Measurements from ENCODE around the gene HIRA. TPM values are rescaled to one million over a fixed set of nuclear protein-coding genes. Genes with fewer than 3 reads are reported as not detected.

HIRA gene
- polyA plus RNA-seq, 1 donor from 2014 or later, result 38.1 TPM

DNA sequence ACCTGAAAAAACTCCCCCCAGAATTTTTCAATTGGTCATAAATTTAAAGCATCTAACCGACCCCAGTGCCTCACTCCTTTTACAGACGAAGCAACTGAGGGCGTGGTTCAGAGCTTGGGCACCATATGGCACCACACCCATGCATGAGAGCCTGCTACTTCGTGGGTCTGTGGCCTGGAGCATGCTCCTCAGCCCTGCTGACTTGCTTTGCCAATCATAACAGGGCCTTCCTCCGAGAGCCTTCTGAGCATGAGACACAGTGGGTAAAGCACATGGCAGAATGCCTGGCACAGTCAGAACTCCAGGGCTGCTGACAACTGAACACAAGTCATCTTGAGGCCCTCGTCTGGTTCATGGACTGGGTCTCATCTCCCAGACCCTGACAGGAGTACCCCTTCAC lies 33.3 kb downstream of the HIRA start:
- Histone ChIP-seq H3K4me3 (ENCODE audit: low read length) (no peak overlapping the region), H3K27ac (ENCODE audit: low read length) (no peak overlapping the region), H3K36me3 (ENCODE audit: insufficient read depth, low read length) (peaks cover 4% of the 10 kb centered on the region), H3K79me2 (replicated peaks; ENCODE audit: insufficient read depth, low read length) (no peaks in the 10 kb centered on the region), H3K9me2 (ENCODE audit: insufficient read depth, low read length) (no peaks in the 10 kb centered on the region), H3K9ac (ENCODE audit: low read length) (no peak overlapping the region), H3K9me3 (ENCODE audit: low read length) (no peaks in the 10 kb centered on the region), H3K27me3 (ENCODE audit: insufficient read depth, low read depth, low read length) (no peaks in the 10 kb centered on the region), H4K20me1 (ENCODE audit: insufficient read depth) (no peaks in the 10 kb centered on the region), H2AFZ (ENCODE audit: low read depth, low read length) (no peak overlapping the region), H3K4me2 (ENCODE audit: low read length) (no peak overlapping the region), H3F3A (ENCODE audit: insufficient read depth, low read length, poor library complexity, severe bottlenecking) (no peaks in the 10 kb centered on the region)
- TF ChIP-seq RAD21 (conservative IDR thresholded peaks at IDR 0.05), result no peak
- no peak for TF ChIP-seq POLR2AphosphoS5 (IDR thresholded peaks at IDR 0.05)
- TF ChIP-seq, protein P1, sequence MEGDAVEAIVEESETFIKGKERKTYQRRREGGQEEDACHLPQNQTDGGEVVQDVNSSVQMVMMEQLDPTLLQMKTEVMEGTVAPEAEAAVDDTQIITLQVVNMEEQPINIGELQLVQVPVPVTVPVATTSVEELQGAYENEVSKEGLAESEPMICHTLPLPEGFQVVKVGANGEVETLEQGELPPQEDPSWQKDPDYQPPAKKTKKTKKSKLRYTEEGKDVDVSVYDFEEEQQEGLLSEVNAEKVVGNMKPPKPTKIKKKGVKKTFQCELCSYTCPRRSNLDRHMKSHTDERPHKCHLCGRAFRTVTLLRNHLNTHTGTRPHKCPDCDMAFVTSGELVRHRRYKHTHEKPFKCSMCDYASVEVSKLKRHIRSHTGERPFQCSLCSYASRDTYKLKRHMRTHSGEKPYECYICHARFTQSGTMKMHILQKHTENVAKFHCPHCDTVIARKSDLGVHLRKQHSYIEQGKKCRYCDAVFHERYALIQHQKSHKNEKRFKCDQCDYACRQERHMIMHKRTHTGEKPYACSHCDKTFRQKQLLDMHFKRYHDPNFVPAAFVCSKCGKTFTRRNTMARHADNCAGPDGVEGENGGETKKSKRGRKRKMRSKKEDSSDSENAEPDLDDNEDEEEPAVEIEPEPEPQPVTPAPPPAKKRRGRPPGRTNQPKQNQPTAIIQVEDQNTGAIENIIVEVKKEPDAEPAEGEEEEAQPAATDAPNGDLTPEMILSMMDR (IDR thresholded peaks at IDR 0.05; ENCODE audit: poor library complexity, severe bottlenecking), result no peak
- no peak for TF ChIP-seq SMC3 (conservative IDR thresholded peaks at IDR 0.05; ENCODE audit: poor library complexity)
- TF ChIP-seq TAF1 (IDR thresholded peaks at IDR 0.05; ENCODE audit: low read depth), result no peak
- TF ChIP-seq EP300 (conservative IDR thresholded peaks at IDR 0.05; ENCODE audit: poor library complexity, severe bottlenecking), result no peak
- TF ChIP-seq MXI1 (conservative IDR thresholded peaks at IDR 0.05; ENCODE audit: poor library complexity, severe bottlenecking), result no peak
- no peak for TF ChIP-seq EZH2 (IDR thresholded peaks at IDR 0.05; ENCODE audit: borderline replicate concordance, insufficient read depth, low read length, poor library complexity, severe bottlenecking)
- TF ChIP-seq, protein P2, sequence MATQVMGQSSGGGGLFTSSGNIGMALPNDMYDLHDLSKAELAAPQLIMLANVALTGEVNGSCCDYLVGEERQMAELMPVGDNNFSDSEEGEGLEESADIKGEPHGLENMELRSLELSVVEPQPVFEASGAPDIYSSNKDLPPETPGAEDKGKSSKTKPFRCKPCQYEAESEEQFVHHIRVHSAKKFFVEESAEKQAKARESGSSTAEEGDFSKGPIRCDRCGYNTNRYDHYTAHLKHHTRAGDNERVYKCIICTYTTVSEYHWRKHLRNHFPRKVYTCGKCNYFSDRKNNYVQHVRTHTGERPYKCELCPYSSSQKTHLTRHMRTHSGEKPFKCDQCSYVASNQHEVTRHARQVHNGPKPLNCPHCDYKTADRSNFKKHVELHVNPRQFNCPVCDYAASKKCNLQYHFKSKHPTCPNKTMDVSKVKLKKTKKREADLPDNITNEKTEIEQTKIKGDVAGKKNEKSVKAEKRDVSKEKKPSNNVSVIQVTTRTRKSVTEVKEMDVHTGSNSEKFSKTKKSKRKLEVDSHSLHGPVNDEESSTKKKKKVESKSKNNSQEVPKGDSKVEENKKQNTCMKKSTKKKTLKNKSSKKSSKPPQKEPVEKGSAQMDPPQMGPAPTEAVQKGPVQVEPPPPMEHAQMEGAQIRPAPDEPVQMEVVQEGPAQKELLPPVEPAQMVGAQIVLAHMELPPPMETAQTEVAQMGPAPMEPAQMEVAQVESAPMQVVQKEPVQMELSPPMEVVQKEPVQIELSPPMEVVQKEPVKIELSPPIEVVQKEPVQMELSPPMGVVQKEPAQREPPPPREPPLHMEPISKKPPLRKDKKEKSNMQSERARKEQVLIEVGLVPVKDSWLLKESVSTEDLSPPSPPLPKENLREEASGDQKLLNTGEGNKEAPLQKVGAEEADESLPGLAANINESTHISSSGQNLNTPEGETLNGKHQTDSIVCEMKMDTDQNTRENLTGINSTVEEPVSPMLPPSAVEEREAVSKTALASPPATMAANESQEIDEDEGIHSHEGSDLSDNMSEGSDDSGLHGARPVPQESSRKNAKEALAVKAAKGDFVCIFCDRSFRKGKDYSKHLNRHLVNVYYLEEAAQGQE (IDR thresholded peaks at IDR 0.05; ENCODE audit: borderline replicate concordance), result no peak

DNA sequence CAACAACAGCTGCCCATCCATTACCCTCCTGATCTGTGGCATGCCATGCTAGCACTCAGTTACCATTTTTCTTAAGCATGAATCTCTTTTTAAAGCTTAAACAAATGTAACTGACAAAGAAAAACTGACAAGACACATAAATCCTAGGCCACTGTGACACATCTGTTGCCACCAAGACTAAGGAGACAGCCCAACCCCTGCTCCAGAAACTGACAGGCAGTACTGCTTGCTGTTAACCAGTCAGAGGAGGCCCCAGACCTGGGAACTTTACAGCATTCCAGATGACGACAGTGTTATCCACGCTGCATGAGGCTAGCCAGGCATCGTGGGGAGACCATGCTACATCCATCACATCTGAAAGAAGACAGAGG lies 33.8 kb downstream of the HIRA start:
- TF ChIP-seq, protein P1 (IDR thresholded peaks at IDR 0.05; ENCODE audit: poor library complexity, severe bottlenecking), result no peak
- TF ChIP-seq TAF1 (IDR thresholded peaks at IDR 0.05; ENCODE audit: low read depth), result no peak
- no peak for TF ChIP-seq MXI1 (conservative IDR thresholded peaks at IDR 0.05; ENCODE audit: poor library complexity, severe bottlenecking)
- TF ChIP-seq RAD21 (conservative IDR thresholded peaks at IDR 0.05), result no peak
- TF ChIP-seq POLR2AphosphoS5 (IDR thresholded peaks at IDR 0.05), result no peak
- TF ChIP-seq, protein P2 (IDR thresholded peaks at IDR 0.05; ENCODE audit: borderline replicate concordance), result no peak
- no peak for TF ChIP-seq EZH2 (IDR thresholded peaks at IDR 0.05; ENCODE audit: borderline replicate concordance, insufficient read depth, low read length, poor library complexity, severe bottlenecking)
- no peak for TF ChIP-seq SMC3 (conservative IDR thresholded peaks at IDR 0.05; ENCODE audit: poor library complexity)
- no peak for TF ChIP-seq EP300 (conservative IDR thresholded peaks at IDR 0.05; ENCODE audit: poor library complexity, severe bottlenecking)
- H3F3A ChIP-seq (ENCODE audit: insufficient read depth, low read length, poor library complexity, severe bottlenecking), result no peaks in the 10 kb centered on the region
- H4K20me1 ChIP-seq (ENCODE audit: insufficient read depth), result no peaks in the 10 kb centered on the region
- no peak overlapping the region for H3K4me3 ChIP-seq (ENCODE audit: low read length)
- H2AFZ ChIP-seq (ENCODE audit: low read depth, low read length), result no peak overlapping the region
- no peak overlapping the region for H3K9ac ChIP-seq (ENCODE audit: low read length)
- H3K27ac ChIP-seq (ENCODE audit: low read length), result no peak overlapping the region
- no peaks in the 10 kb centered on the region for H3K9me3 ChIP-seq (ENCODE audit: low read length)
- H3K79me2 ChIP-seq (replicated peaks; ENCODE audit: insufficient read depth, low read length), result no peaks in the 10 kb centered on the region
- H3K27me3 ChIP-seq (ENCODE audit: insufficient read depth, low read depth, low read length), result no peaks in the 10 kb centered on the region
- no peaks in the 10 kb centered on the region for H3K9me2 ChIP-seq (ENCODE audit: insufficient read depth, low read length)
- H3K4me2 ChIP-seq (ENCODE audit: low read length), result no peak overlapping the region
- H3K36me3 ChIP-seq (ENCODE audit: insufficient read depth, low read length), result peaks cover 4% of the 10 kb centered on the region

Measured in neural cell (in vitro differentiated cells).